ENCODE data around the gene EHD1.

DNA sequence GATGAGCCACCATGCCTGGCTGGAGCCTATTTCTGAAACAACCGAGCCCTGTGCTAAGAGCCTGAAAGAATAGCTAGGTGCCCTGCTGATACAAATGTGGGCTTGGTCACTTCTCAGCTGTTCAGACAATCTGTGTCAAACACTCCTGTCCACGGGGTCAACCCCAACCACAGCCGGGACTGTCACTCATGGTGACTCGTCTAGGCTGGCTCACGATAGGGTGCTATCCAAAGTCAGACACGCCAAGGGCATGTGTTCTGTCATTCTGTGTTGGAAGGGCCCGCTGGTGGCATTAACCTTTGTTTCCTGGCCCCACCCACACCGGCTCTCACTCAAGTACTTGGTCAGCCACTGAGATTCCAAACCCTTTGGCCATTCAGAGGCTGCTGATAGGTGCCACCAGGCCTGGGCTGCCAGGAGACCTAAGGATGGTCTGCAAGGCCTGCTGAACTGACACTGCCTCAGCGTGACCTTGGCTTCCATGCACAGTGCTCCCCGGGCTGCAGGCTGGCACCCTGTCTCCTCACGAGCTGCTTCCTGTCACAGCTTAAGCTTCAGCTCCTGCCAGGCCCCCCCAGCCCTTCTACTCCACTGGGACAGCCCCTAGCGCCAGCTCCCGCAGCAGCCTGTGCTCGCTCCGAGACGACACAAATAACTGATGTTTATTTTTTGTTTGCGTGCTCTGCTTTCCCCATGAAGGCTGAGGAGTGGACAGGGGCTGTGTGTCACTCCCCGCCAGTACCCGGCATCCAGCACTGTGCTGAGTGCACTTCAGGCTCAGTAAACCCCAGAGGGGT is 19.8 kb downstream of the EHD1 start:
- TF ChIP-seq POLR2A (IDR thresholded peaks at IDR 0.05; ENCODE audit: control extremely low read depth in 1 of 2, low read depth in 2 of 2, low read length in 2 of 2), result no peak
- TF ChIP-seq CTCF (IDR thresholded peaks at IDR 0.05; ENCODE audit: control extremely low read depth in 1 of 3, insufficient read depth in 1 of 3, low read depth in 1 of 3, low read length in 3 of 3), result no peak
- TF ChIP-seq MAX (IDR thresholded peaks at IDR 0.05), result no peak
- TF ChIP-seq EP300 (IDR thresholded peaks at IDR 0.05; ENCODE audit: borderline replicate concordance in 1 of 2, low read depth in 2 of 2, low read length in 2 of 2), result no peak
- no peak for TF ChIP-seq ASH2L (IDR thresholded peaks at IDR 0.05; ENCODE audit: low read length)
- TF ChIP-seq POLR2AphosphoS5 (IDR thresholded peaks at IDR 0.05; ENCODE audit: low read depth, low read length), result no peak
